Activated T-cell treated with anti-CD3 and anti-CD28 coated beads, Interleukin-2, amount 50 U/mL, for 48 hours (primary cell): ENCODE results near the gene KNDC1.

Experiments used
- DNase-seq, 2 experiments: peaks; one replicate each; pipeline ENCODE4 v3.0.0-alpha.2; 2020

Gene KNDC1

GRCh38 chr10:133196936-133197758 lies 37.1 kb downstream of the KNDC1 start:
- no peak for DNase-seq

DNA sequence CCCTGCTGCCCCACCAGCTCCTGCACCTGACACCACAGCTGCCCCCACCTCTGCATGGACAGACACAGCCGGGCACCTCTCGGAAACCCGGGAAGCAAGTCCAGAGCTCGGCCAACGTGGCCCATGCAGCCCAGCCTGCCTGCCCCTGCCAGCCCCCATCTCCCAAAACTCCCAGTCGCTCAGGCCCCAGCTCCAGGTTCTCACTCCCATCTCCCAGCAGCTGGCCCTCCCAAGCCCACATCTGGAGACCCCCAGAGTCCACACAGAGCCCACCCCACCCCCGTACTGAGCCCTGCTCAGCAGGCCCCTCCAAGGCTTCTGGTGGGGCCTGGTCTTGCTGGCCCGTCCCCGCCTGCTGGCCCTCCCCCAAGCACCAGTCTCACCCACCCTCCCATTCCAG lies 37.8 kb downstream of the KNDC1 start:
- no peak for DNase-seq

DNA sequence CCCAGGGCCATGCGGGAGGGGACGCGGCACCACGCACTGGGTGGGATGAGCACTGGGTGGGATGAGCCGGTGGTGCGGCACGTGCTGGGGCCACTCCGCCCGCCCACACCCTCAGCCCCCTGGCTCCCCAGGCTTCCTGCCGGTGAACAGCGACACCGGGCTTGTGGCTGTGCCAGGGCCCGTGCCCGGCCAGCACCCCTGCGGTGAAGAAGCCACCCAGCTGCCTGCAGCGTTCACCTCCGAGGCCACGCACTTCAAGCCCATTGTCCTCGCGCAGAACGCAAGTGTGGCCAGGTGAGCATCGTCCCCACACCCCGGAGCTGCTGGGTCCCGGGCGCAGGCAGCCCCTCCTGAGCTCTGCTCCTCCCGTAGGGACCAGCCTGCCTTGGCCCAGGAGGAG lies 38.2 kb downstream of the KNDC1 start:
- DNase-seq: no peak

- DNase-seq: no peak
Measured at GRCh38 chr10:133198621-133199487, 38.8 kb downstream of the KNDC1 start.

DNA sequence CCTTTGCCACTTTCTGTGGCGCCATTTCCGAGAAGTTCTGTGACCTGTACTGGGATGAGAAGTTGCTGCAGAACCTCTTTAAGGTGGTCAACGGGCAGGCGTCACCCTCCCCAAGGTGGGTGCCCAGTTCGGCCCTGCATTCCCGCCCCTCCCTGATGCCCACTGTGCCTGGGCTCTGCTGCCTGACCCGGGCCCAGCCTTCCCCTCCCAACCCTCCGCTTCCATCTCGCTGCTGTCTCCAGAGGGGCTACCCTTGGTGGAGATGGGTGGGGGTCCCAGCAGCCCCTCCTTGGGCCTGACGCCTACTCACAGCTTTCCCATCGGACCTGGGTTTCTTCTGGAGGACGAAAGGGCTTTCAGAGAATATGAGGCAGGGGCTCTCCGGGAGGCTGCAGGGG lies 39.5 kb downstream of the KNDC1 start:
- no peak for DNase-seq

DNA sequence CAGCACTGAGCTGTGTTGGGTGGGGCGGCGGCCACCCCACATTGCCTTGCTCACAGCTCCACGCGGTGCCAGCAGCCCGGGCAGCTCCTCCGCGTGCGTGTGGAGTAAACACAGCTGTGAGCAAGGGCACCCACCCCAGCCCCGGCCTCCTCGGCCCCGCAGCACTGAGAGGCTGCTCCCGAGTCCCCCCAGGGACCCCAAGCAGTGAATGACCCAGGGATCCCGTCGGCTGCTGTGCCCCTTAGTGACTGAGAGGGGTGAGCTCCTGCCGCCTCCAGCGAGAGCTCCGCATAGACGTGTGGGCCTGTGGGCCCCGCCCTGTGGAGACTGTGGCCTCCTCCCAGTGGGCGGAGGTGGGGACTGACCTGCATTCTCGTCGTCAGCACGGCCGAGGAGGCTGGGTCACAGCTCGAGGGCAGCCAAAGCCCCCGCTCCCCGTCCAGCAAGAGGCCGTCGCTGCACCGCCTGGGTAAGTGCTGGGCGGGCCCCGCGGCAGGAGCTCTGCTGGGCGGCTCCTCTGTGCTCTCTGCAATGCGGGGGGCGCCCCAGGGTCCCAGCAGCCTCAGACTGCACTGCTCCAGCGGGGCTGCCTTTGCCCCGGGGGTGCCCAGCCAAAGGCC lies 40.1 kb downstream of the KNDC1 start:
- no peak for DNase-seq

- no peak for DNase-seq
Measured at GRCh38 chr10:133200621-133201031, 40.6 kb downstream of the KNDC1 start.

GRCh38 chr10:133201151-133201947 lies 41.3 kb downstream of the KNDC1 start:
- no peak for DNase-seq

GRCh38 chr10:133201948-133202725 lies 42.1 kb downstream of the KNDC1 start:
- no peak for DNase-seq

DNA sequence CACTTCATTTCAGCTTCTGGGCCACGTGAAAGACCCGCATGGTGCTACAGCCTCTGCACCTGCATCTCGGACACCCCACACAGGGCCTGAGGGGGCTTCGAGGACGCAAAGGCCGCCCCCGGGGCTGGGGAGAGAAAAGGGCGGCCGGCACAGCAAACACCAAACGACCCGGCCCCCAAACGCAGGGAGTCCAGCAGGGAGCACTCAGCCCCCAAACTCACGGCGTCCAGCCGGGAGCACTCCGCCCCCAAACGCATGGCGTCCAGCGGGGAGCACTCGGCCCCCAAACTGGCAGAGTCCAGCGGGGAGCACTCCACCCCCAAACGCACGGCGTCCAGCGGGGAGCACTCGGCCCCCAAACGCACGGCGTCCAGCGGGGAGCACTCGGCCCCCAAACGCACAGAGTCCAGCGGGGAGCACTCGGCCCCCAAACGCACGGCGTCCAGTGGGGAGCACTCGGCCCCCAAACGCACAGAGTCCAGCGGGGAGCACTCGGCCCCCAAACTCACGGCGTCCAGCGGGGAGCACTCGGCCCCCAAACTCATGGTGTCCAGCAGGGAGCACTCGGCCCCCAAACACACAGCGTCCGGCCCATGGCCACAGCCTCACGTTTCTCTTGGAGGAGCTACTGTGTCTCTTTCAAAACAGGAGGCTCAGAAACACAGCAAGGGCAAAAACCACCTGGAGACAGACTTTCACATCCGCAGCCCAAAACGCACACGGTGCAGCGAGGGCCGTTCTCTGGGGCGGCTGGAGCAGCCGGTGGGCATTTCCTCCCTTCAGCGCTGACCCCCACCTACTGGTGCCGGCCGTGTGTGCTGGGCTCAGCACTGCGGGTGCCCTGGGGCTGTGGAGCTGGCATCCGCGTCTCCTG lies 43.0 kb downstream of the KNDC1 start:
- DNase-seq: no peak

- DNase-seq: no peak
Measured at GRCh38 chr10:133203652-133204195, 43.7 kb downstream of the KNDC1 start.

GRCh38 chr10:133204226-133205015 lies 44.4 kb downstream of the KNDC1 start:
- no peak for DNase-seq

DNA sequence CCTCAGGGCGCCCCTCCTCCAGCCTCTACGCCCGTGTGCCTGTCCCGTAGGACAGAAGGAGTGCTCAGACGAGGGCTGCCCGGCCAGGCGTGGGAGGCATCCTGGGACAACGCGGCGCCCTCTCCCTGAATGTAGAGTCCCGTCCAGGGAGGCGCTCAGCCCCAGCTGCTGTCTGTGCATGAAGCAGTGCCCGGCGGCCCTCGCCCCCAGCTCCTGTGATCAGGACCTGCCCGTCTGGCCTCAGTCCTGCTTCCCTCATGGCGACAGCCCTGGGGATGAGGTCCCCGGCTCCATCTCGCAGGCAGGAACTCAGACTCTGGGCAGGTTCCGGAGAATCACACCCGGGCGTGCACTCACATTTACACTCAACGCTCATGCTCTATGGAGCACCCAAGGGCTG lies 45.1 kb downstream of the KNDC1 start:
- no peak for DNase-seq

DNA sequence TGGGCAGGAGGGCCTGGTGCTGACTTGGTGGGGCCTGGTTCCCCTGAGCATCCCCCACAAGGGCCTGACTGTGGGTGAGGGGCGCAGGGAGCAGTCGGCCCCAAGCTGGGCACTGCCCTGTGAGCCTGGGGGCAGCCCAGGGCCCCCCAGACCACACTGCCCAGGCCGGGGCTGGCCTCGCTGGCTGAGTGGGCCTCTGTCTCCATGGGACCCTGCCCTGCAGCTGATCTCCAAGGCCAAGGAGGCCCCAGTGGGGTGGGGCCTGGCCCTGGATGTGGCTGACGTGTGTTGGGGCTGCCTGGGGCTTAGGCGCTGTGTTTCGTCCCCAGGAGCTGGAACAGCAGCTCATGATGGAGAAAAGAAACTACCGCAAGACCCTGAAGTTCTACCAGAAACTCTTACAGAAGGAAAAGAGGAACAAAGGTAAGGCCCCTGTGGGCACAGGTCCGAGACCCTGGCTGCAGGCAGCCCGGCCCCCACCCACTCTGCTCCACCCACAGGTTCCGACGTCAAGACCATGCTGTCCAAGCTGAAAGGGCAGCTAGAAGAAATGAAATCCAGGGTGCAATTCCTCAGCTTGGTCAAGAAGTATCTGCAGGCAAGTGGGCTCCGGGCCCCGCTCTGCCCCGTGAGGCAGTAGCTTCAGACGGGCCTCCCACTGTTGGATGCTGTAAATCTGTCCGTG lies 46.5 kb downstream of the KNDC1 start:
- no peak for DNase-seq

- DNase-seq: no peak
Measured at GRCh38 chr10:133207041-133207600, 47.1 kb downstream of the KNDC1 start.

DNA sequence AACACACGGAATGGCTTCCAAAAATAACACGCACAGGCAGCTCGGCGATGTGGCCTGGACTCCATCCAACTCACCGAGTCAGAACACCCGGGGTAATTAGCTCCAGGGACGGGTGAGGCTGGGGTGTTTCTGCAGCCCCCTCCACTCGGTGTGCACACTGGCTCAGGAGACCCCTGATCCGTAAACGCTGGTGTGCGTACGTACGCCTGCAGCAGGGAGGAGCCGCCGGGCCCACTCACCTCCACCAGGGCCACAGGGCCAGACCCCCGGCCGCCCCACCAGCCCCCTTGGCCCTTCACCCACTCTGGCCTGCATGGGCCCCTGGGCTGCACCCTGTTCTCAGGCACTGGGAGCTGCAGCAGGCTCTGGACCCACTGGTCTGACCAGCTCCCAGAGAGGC lies 47.6 kb downstream of the KNDC1 start:
- DNase-seq: no peak

GRCh38 chr10:133208466-133208865 lies 48.4 kb downstream of the KNDC1 start:
- no peak for DNase-seq

DNA sequence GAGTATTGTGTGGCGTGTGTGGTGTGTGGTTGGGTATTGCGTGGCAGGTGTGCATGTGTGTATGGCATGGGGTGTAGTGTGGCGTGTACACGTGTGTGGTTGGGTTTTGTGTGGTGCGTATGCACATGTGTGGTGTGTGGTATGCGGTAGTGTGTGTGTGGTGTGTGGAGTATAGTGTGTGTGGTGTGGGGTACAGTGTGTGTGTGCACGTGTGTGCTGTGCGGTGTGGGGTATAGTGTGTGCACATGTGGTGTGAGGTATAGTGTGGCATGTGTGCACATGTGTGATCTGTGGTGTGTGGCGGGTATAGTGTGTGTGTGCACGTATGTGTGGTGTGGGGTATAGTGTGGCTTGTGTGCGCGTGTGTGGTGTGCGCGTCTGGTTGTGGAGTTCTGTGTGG lies 49.1 kb downstream of the KNDC1 start:
- DNase-seq: no peak

DNA sequence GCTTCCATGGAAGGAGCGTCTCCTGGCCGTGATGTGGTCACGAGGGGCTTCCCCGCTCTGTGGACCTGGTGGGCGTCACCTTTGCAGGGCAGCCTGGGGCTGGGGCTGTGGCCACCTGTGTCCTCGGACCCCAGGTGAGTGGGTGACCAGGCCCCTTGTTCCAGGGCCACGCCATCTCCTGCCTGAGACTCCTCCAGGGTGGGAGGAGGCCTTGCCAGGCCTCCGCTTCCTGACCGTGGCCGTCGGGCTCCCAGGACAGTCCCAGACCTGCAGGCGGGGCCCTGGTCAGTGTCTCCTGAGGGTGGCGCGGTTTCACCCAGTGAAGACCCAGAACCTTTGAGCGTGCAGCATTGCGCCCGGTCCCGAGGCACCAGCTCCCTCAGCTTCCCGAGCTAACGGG lies 49.6 kb downstream of the KNDC1 start:
- no peak for DNase-seq
